Measurements from ENCODE around the gene ATE1.

Gene ATE1

GRCh38 chr10:121851786-121852185 lies 76.0 kb downstream of the ATE1 start:
- DNase-seq (ENCODE audit: low read depth in 1 of 2, low spot score in 1 of 2), result no peak
- in situ Hi-C loops (cut with HindIII; ENCODE audit: low pct_unique_long_range_greater_than_20kb, low sequenced_read_pairs), result no loop called here
- TF ChIP-seq JUND (IDR thresholded peaks at IDR 0.05; ENCODE audit: low read depth), result no peak

- no peak for DNase-seq (ENCODE audit: low read depth in 1 of 2, low spot score in 1 of 2)
- in situ Hi-C loops (cut with HindIII; ENCODE audit: low pct_unique_long_range_greater_than_20kb, low sequenced_read_pairs), result no loop called here
- TF ChIP-seq JUND (IDR thresholded peaks at IDR 0.05; ENCODE audit: low read depth), result no peak
These were observed 79.7 kb downstream of the ATE1 start for GRCh38 chr10:121848082-121848481.

GRCh38 chr10:121846555-121846954 lies 81.3 kb downstream of the ATE1 start:
- TF ChIP-seq JUND (IDR thresholded peaks at IDR 0.05; ENCODE audit: low read depth), result no peak
- no peak for DNase-seq (ENCODE audit: low read depth in 1 of 2, low spot score in 1 of 2)
- in situ Hi-C loops (cut with HindIII; ENCODE audit: low pct_unique_long_range_greater_than_20kb, low sequenced_read_pairs), result no loop called here

GRCh38 chr10:121845044-121845784 lies 82.6 kb downstream of the ATE1 start:
- no peak for TF ChIP-seq JUND (IDR thresholded peaks at IDR 0.05; ENCODE audit: low read depth)
- no peak for DNase-seq (ENCODE audit: low read depth in 1 of 2, low spot score in 1 of 2)
- in situ Hi-C loops (cut with HindIII; ENCODE audit: low pct_unique_long_range_greater_than_20kb, low sequenced_read_pairs), result no loop called here

- no peak for TF ChIP-seq JUND (IDR thresholded peaks at IDR 0.05; ENCODE audit: low read depth)
- DNase-seq (ENCODE audit: low read depth in 1 of 2, low spot score in 1 of 2), result no peak
- in situ Hi-C loops (cut with HindIII; ENCODE audit: low pct_unique_long_range_greater_than_20kb, low sequenced_read_pairs), result no loop called here
These were observed 83.3 kb downstream of the ATE1 start for GRCh38 chr10:121844537-121844936.

- in situ Hi-C loops (cut with HindIII; ENCODE audit: low pct_unique_long_range_greater_than_20kb, low sequenced_read_pairs), result no loop called here
- no peak for DNase-seq (ENCODE audit: low read depth in 1 of 2, low spot score in 1 of 2)
- no peak for TF ChIP-seq JUND (IDR thresholded peaks at IDR 0.05; ENCODE audit: low read depth)
These were observed 84.5 kb downstream of the ATE1 start for GRCh38 chr10:121843379-121843778.

GRCh38 chr10:121841862-121842261 lies 86.0 kb downstream of the ATE1 start:
- in situ Hi-C loops (cut with HindIII; ENCODE audit: low pct_unique_long_range_greater_than_20kb, low sequenced_read_pairs), result no loop called here
- TF ChIP-seq JUND (IDR thresholded peaks at IDR 0.05; ENCODE audit: low read depth), result no peak
- DNase-seq (ENCODE audit: low read depth in 1 of 2, low spot score in 1 of 2), result no peak

GRCh38 chr10:121838931-121839330 lies 88.9 kb downstream of the ATE1 start:
- in situ Hi-C loops (cut with HindIII; ENCODE audit: low pct_unique_long_range_greater_than_20kb, low sequenced_read_pairs), result no loop called here
- DNase-seq (ENCODE audit: low read depth in 1 of 2, low spot score in 1 of 2), result no peak
- no peak for TF ChIP-seq JUND (IDR thresholded peaks at IDR 0.05; ENCODE audit: low read depth)

- TF ChIP-seq JUND (IDR thresholded peaks at IDR 0.05; ENCODE audit: low read depth), result no peak
- no peak for DNase-seq (ENCODE audit: low read depth in 1 of 2, low spot score in 1 of 2)
- in situ Hi-C loops (cut with HindIII; ENCODE audit: low pct_unique_long_range_greater_than_20kb, low sequenced_read_pairs), result no loop called here
These were observed 89.7 kb downstream of the ATE1 start for GRCh38 chr10:121838149-121838548.

- no peak for TF ChIP-seq JUND (IDR thresholded peaks at IDR 0.05; ENCODE audit: low read depth)
- DNase-seq (ENCODE audit: low read depth in 1 of 2, low spot score in 1 of 2), result no peak
- in situ Hi-C loops (cut with HindIII; ENCODE audit: low pct_unique_long_range_greater_than_20kb, low sequenced_read_pairs), result no loop called here
These were observed 91.7 kb downstream of the ATE1 start for GRCh38 chr10:121836171-121836570.

- no peak for TF ChIP-seq JUND (IDR thresholded peaks at IDR 0.05; ENCODE audit: low read depth)
- no peak for DNase-seq (ENCODE audit: low read depth in 1 of 2, low spot score in 1 of 2)
These were observed 92.5 kb downstream of the ATE1 start for GRCh38 chr10:121835376-121835775.

GRCh38 chr10:121834757-121835156 lies 93.1 kb downstream of the ATE1 start:
- no peak for DNase-seq (ENCODE audit: low read depth in 1 of 2, low spot score in 1 of 2)
- in situ Hi-C loops (cut with HindIII; ENCODE audit: low pct_unique_long_range_greater_than_20kb, low sequenced_read_pairs), result no loop called here
- TF ChIP-seq JUND (IDR thresholded peaks at IDR 0.05; ENCODE audit: low read depth), result no peak

More at GRCh38 chr10:121835376-121835775, 92.5 kb downstream of the ATE1 start:
- in situ Hi-C loops (cut with HindIII; ENCODE audit: low pct_unique_long_range_greater_than_20kb, low sequenced_read_pairs), result no loop called here

GRCh38 chr10:121833387-121833786 lies 94.4 kb downstream of the ATE1 start:
- no peak for TF ChIP-seq JUND (IDR thresholded peaks at IDR 0.05; ENCODE audit: low read depth)
- in situ Hi-C loops (cut with HindIII; ENCODE audit: low pct_unique_long_range_greater_than_20kb, low sequenced_read_pairs), result no loop called here
- DNase-seq (ENCODE audit: low read depth in 1 of 2, low spot score in 1 of 2), result no peak

GRCh38 chr10:121832647-121833046 lies 95.2 kb downstream of the ATE1 start:
- TF ChIP-seq JUND (IDR thresholded peaks at IDR 0.05; ENCODE audit: low read depth), result no peak
- no peak for DNase-seq (ENCODE audit: low read depth in 1 of 2, low spot score in 1 of 2)
- in situ Hi-C loops (cut with HindIII; ENCODE audit: low pct_unique_long_range_greater_than_20kb, low sequenced_read_pairs), result no loop called here

All from T47D (cell line).